ENCODE measurements around the gene GTPBP3.
"Not testable (repeated sequence)": the region's sequence is repeated elsewhere in the genome, so short reads cannot be mapped to it uniquely, and the experiment has no call there.

The GTPBP3 gene

GRCh38 chr19:17336872-17337674, at the start of gene GTPBP3:
GTPBP3 (plus strand) TSS chr19:17337553; CDS start chr19:17337612, 59 bp downstream.
- DNase-seq: no peak

- no peak for DNase-seq
These were observed 47.9 kb upstream of the GTPBP3 start for GRCh38 chr19:17289489-17289888.

GRCh38 chr19:17292301-17293074, 44.9 kb upstream of the GTPBP3 start:
- DNase-seq: no peak

GRCh38 chr19:17293605-17294004, 43.7 kb upstream of the GTPBP3 start:
- no peak for DNase-seq

- no peak for DNase-seq
These were observed 43.1 kb upstream of the GTPBP3 start for GRCh38 chr19:17294051-17294891.

- not testable (repeated sequence) for DNase-seq
These were observed 41.8 kb upstream of the GTPBP3 start for GRCh38 chr19:17295551-17295950.

- no peak for DNase-seq
These were observed 41.1 kb upstream of the GTPBP3 start for GRCh38 chr19:17296273-17296672.

GRCh38 chr19:17296976-17297375, 40.4 kb upstream of the GTPBP3 start:
- no peak for DNase-seq

GRCh38 chr19:17300992-17301619, 36.2 kb upstream of the GTPBP3 start:
- no peak for DNase-seq

GRCh38 chr19:17302391-17303166, 34.8 kb upstream of the GTPBP3 start:
- no peak for DNase-seq

- no peak for DNase-seq
These were observed 34.0 kb upstream of the GTPBP3 start, which contains the start of gene ABHD8 for GRCh38 chr19:17303167-17303939. ABHD8 (minus strand) TSS chr19:17303425; CDS start chr19:17301616, 1,809 bp downstream.

- no peak for DNase-seq
These were observed 33.4 kb upstream of the GTPBP3 start for GRCh38 chr19:17303940-17304267.

- DNase-seq: no peak
These were observed 32.8 kb upstream of the GTPBP3 start for GRCh38 chr19:17304386-17305215.

GRCh38 chr19:17305216-17305516, 32.2 kb upstream of the GTPBP3 start:
- DNase-seq: no peak

GRCh38 chr19:17305517-17306284, 31.7 kb upstream of the GTPBP3 start, which contains the start of gene MRPL34:
MRPL34 (plus strand) TSS chr19:17305872; CDS start chr19:17305893, 21 bp downstream.
- DNase-seq: peak; percentile 90

- DNase-seq: no peak
These were observed 31.1 kb upstream of the GTPBP3 start for GRCh38 chr19:17306285-17306714.

GRCh38 chr19:17307876-17308377, 29.4 kb upstream of the GTPBP3 start:
- DNase-seq: no peak

- DNase-seq: no peak
These were observed 28.0 kb upstream of the GTPBP3 start, which contains the start of gene DDA1 for GRCh38 chr19:17309198-17309964. DDA1 (plus strand) TSS chr19:17309563; CDS start chr19:17309655, 92 bp downstream.
